Ectodermal cell (in vitro differentiated cells): ENCODE measurements around the gene SHFL. TPM values are rescaled to one million over a fixed set of nuclear protein-coding genes. Genes with fewer than 3 reads are reported as not detected.

Source experiments
- H3K27ac ChIP-seq: 2 replicates; pipeline ENCODE4 v1.7.0; 2013; ENCODE audit warnings: mild to moderate bottlenecking, low read depth, low read length; ENCODE audit not compliant: insufficient read depth, poor library complexity, severe bottlenecking
- H3K27me3 ChIP-seq: 2 replicates; pipeline ENCODE4 v1.7.0; 2013; ENCODE audit warnings: mild to moderate bottlenecking, low read length; ENCODE audit not compliant: insufficient read depth, control insufficient read depth, poor library complexity, severe bottlenecking
- H3K36me3 ChIP-seq: one replicate; pipeline ENCODE4 v1.7.0; 2013; ENCODE audit warnings: low read length; ENCODE audit not compliant: control insufficient read depth, insufficient read depth
- H3K4me1 ChIP-seq: one replicate; pipeline ENCODE4 v1.7.0; 2013; ENCODE audit warnings: low read length; ENCODE audit not compliant: control insufficient read depth, insufficient read depth
- H3K4me3 ChIP-seq: 2 replicates; pipeline ENCODE4 v1.7.0; 2013; ENCODE audit warnings: low read depth, low read length, control low read depth; ENCODE audit not compliant: insufficient read depth
- H3K9me3 ChIP-seq: 2 replicates; pipeline ENCODE4 v1.7.0; 2013; ENCODE audit warnings: mild to moderate bottlenecking, low read length, moderate library complexity; ENCODE audit not compliant: control insufficient read depth
- WGBS, 2 experiments: methylation state at CpG; one replicate each; pipeline ENCODE4 v1.1.7; 2013; ENCODE audit warnings: missing lambda C conversion rate in 2 of 2; 5-methylcytosine and 5-hydroxymethylcytosine counted together
- polyA plus RNA-seq, 4 experiments: library from polyadenylated mRNA; stranded (reverse); fragments of 50-300 nt; gene quantifications; one replicate each; pipeline ENCODE4 v1.2.3, GENCODE V29; 2013

SHFL gene
- polyA plus RNA-seq (2013, experiment 1 of 4) = 2.1 TPM
- 2.2 TPM for polyA plus RNA-seq (2013, experiment 2 of 4)
- 2.5 TPM for polyA plus RNA-seq (2013, experiment 3 of 4)
- 3.0 TPM for polyA plus RNA-seq (2013, experiment 4 of 4)

DNA sequence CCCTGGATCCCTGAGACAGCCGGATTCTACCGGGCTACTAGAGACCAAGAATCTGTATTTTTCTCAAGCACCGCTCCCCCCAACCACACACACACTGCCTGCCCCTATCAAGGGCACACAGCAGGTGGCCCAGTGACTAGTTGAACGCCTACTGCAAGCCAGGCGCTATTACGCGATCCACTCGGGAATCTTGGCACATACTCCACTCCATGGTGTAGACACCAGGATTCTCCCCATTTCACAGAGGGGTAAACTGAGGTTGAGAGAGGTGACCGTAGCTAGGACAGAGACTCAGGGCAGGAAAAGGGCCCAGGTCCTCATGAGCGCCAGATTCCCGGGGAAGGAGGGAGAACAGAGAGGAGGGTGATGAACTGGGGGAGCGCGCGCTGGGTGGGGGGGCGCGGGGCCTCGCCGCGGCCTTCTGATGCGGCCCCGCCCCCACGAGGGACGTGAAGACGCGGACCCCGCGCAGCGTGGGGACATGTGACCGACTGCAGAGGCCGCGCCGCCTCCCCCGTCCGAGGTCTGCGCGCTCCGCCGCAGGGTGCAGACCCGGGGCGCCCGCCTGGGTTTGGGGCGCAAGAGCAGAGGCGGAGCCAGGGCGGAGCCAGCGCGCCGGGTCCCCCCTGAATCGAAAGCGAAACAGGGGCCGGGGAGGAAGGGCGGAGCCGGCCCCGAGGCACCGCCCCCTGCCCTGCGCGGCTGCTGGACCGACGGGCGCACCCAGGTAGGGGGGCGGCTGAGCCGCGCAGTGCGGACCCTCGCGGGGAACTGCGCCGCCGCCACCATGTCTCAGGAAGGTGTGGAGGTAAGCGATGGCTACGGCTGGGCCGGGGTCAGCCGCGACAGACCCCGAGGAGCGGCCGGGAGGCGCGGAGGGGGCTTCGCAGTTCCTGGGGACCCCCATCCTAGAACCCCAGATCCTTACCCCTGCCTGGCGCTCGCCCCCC is at the start of gene SHFL:
Gene SHFL (plus strand): TSS at position 677 of the 950 bp plus-strand sequence. CDS start 111 bp downstream, at position 788.
- WGBS, 2 experiments = 4 to 5% methylated on average over 81 of the region's 81 CpGs
- peaks cover 42% of the 10 kb centered on the region for H3K27me3 ChIP-seq
- H3K9me3 ChIP-seq = no peaks in the 10 kb centered on the region
- H3K4me3 ChIP-seq = peak within 1 kb of the TSS; percentile 59
- no peak within 1 kb of the TSS for H3K27ac ChIP-seq
- H3K4me1 ChIP-seq = peaks cover 4% of the 10 kb centered on the region
- no peaks in the 10 kb centered on the region for H3K36me3 ChIP-seq

DNA sequence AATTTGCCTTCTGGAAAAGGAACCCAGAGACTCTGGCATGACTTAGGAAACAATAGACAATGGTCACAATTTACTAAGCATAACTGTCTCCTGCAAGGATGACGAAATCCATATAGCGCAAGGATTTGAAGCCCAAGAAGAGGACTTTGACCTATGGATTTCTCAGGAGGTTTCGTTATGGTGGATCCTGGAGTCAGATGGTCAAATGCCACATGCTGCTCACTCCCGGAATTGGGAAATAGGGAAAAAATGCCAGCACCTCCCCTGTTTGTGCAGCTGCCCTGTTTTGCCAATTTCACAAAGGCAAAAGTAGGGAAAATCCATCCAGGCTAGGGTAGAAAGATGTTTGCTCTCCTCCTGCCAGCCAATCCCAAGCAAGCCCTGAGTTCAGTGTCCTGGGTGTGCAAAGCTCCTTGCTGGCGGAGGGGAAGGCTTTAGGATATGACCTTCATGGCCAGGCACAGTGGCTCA is 49.5 kb upstream of the SHFL start:
- H3K36me3 ChIP-seq = no peaks in the 10 kb centered on the region
- WGBS, 2 experiments = 86 to 94% methylated on average over 5 of the region's 5 CpGs
- H3K4me3 ChIP-seq = no peak overlapping the region
- peaks cover 16% of the 10 kb centered on the region for H3K27me3 ChIP-seq
- H3K9me3 ChIP-seq = no peaks in the 10 kb centered on the region
- H3K4me1 ChIP-seq = no peaks in the 10 kb centered on the region
- no peak overlapping the region for H3K27ac ChIP-seq

DNA sequence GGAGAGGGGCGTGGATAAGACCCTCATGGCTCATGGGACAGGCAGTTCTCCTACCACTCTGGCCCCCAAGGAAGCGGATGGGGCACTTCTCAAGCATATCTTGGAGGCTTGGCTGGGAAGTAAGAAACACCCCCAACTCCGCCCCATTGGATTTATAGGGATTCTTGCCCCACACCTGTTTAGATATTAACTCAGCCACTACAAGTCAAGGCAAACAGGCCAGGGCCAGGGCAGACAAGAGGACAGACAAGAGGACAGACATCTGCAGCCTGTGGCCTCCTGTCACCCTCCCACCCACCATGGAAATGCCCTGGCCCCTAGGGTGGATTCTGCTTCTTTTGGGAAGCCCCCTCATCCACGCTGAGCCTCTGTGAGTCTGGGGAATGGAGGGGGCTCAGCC is 48.8 kb upstream of the SHFL start:
- Histone ChIP-seq H3K4me3 (no peak overlapping the region), H3K9me3 (no peaks in the 10 kb centered on the region), H3K36me3 (no peaks in the 10 kb centered on the region), H3K27me3 (peaks cover 16% of the 10 kb centered on the region), H3K4me1 (no peaks in the 10 kb centered on the region), H3K27ac (no peak overlapping the region)
- WGBS, 2 experiments = 66 to 69% methylated on average over 4 of the region's 4 CpGs

DNA sequence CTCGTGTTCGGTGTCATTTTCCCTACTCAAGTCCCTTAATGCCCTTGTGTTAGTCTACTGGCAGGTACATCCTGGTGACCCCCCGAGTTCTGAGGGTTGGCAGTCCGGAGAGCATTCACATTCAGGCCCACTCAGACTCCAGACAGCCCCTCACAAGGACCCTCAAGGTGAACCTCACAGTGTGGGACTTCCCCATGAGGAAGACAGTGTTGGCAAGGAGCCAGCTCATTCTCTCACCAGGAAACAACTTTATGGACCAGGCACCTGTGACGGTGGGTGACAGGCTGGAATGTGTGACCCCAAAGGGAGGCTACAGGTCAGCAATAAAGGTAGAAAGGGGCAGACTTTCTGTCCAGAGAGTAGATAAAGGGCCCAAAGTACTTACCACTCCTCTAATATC is 48.3 kb upstream of the SHFL start:
- H3K36me3 ChIP-seq = no peaks in the 10 kb centered on the region

DNA sequence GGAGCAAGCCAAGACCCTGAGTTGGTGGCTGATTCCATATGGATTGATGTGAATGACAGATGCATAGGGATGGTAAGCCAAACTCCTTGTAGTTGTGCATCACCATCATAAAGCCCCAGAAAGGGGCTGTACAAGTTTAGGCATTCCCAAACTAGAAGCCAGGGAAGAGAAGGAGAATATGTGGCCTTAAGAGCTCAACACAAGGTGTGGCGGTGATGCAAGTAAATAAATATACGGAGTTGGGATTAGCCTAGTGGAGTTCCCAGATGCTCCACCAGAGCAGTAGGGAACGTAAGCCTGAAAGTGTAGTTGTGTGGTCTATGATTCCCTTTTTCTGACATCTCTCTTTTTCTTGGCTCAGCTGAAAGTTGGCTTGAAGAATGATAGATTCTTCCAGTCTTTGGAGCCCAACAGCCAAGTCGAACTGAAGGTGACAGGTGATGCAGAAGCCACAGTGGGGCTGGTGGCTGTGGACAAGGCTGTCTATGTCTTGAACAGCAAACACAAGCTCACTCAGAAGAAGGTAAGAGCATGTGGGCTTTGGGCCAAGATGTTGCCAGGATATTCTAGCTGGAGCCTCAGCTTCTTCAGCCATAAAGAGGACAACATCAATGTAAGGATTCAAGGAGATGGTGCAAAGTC is 42.7 kb upstream of the SHFL start:
- 82 to 85% methylated on average over 4 of the region's 4 CpGs for WGBS, 2 experiments
- H3K4me3 ChIP-seq = no peak overlapping the region

More for the DNA sequence above, 48.3 kb upstream of the SHFL start:
- H3K27me3 ChIP-seq = peaks cover 12% of the 10 kb centered on the region
- H3K27ac ChIP-seq = no peak overlapping the region
- no peaks in the 10 kb centered on the region for H3K4me1 ChIP-seq
- H3K9me3 ChIP-seq = no peaks in the 10 kb centered on the region
- H3K4me3 ChIP-seq = no peak overlapping the region
- 75 to 80% methylated on average over 5 of the region's 5 CpGs for WGBS, 2 experiments

DNA sequence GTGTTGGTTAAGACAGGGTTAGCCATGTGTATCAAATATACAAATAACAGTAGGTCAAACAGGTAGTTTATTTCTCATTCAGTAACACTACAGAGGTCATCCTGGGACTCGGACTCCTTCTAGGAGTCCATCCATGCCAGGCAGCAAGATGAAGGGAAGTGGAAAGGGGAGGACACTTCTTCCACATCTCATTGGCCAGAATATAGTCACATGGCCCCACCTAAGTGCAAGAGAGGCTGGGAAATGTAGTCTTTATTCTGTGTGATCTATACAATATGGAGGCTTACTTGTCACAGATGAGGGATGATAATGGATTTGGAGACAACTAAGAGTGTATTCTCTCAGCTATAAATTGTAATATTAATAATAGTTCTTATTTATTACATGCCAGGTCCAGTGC is 41.7 kb upstream of the SHFL start:
- WGBS, 2 experiments = 63 to 70% methylated on average over 1 of the region's 1 CpG
- no peak overlapping the region for H3K4me3 ChIP-seq
- no peaks in the 10 kb centered on the region for H3K27me3 ChIP-seq
- H3K9me3 ChIP-seq = no peaks in the 10 kb centered on the region
- no peaks in the 10 kb centered on the region for H3K36me3 ChIP-seq
- H3K27ac ChIP-seq = no peak overlapping the region
- no peaks in the 10 kb centered on the region for H3K4me1 ChIP-seq

More for the DNA sequence above, 42.7 kb upstream of the SHFL start:
- no peaks in the 10 kb centered on the region for H3K4me1 ChIP-seq
- no peaks in the 10 kb centered on the region for H3K27me3 ChIP-seq
- H3K36me3 ChIP-seq = no peaks in the 10 kb centered on the region
- no peak overlapping the region for H3K27ac ChIP-seq
- H3K9me3 ChIP-seq = no peaks in the 10 kb centered on the region

DNA sequence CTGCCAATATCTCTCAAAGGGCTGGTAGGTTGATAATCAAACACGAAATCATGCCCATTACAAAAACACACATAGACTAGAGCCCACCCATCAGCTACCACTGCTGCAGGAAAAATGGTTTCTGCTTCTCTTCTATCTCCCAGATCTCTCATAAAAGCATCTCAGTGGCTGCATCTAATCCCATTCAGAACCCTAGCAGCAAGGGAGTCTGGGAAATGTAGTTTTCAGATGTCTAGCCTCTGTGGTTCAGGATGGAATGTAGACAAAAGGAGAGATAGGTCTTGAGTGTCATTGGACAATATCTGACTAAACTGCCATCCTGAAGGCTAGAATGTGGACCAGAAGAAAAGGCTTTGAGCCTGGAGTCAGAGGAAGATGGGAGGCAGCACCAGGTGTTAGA is 40.7 kb upstream of the SHFL start:
- Histone ChIP-seq H3K36me3 (no peaks in the 10 kb centered on the region), H3K27me3 (no peaks in the 10 kb centered on the region), H3K4me1 (no peaks in the 10 kb centered on the region), H3K27ac (no peak overlapping the region), H3K9me3 (no peaks in the 10 kb centered on the region), H3K4me3 (no peak overlapping the region)
- WGBS, 2 experiments = 30 to 52% methylated on average over 1 of the region's 1 CpG

DNA sequence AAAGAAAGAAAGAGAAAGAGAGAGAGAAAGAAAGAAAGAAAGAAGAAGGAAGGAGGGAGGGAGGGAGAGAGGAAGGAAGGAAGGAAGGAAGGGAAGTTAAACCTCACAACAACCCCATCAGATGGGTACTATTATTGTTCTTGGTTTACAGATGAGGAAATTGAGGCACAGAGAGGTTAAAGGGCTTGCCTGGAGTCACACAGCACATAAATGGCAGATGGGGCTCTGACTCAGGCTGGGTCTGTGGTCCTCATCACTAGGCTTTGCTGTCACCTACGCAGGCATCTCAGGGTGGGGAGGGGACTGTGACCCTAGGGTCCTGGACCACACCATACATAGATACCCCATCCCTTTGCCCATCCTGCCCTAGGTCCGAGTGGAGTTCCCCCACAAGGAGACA is 36.5 kb upstream of the SHFL start:
- H3K9me3 ChIP-seq = no peaks in the 10 kb centered on the region
- H3K27me3 ChIP-seq = peaks cover 4% of the 10 kb centered on the region
- no peaks in the 10 kb centered on the region for H3K4me1 ChIP-seq
- H3K36me3 ChIP-seq = no peaks in the 10 kb centered on the region
- no peak overlapping the region for H3K4me3 ChIP-seq
- 45 to 54% methylated on average over 2 of the region's 2 CpGs for whole genome bisulfite sequencing, 2 experiments
- H3K27ac ChIP-seq = no peak overlapping the region

DNA sequence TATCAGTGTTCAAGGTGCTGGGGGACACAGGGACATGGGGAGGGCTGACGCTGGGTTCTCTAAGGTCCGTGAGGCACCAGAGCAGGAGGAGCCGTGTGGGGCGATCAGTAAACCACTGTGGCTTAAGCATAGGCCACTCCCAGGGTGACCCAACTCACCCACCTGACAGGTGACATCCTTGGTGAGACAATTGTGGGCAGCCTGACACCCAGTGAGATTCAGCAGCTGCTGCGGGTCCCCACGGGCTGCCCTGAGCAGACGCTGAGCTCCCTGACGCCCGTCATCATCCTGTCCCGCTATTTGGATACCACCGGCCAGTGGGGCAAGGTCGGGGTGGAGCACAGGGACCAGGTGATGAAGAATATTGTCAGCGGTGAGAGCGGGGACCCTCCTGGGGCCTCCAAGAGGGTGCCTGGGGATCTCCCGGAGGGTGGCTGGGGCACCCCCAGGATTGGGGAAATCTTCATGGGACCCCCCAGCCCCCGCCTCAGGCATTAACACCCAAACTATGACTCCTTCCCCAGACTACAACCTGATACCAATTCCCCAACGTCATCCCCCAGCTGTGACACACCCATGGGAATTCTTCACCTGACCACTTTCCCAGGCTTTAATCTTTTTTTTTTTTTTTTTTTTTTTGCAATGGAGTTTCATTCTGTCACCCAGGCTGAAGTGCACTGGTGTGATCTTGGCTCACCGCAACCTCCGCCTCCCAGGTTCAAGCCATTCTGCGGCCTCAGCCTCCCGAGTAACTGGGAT is 33.3 kb upstream of the SHFL start:
- Histone ChIP-seq H3K9me3 (no peaks in the 10 kb centered on the region), H3K4me1 (no peaks in the 10 kb centered on the region), H3K27me3 (peaks cover 4% of the 10 kb centered on the region), H3K4me3 (no peak overlapping the region), H3K27ac (no peak overlapping the region), H3K36me3 (no peaks in the 10 kb centered on the region)
- WGBS, 2 experiments = 80 to 82% methylated on average over 21 of the region's 21 CpGs
